GM15510 (cell line): ENCODE data around the gene PTMA.

Source experiments
- POLR2A ChIP-seq: IDR thresholded peaks from 3 replicates; pipeline ENCODE4 v1.6.1; 2011; ENCODE audit warnings: borderline replicate concordance; ENCODE audit not compliant: insufficient read length; ENCODE audit errors: extremely low read depth

PTMA gene

GRCh38 chr2:231745303-231746038 is 37.1 kb downstream of the PTMA start:
- TF ChIP-seq POLR2A = no peak

- TF ChIP-seq POLR2A = no peak
Measured at GRCh38 chr2:231751042-231751815, 42.9 kb downstream of the PTMA start.

GRCh38 chr2:231752061-231752460 is 43.7 kb downstream of the PTMA start:
- TF ChIP-seq POLR2A = no peak

DNA sequence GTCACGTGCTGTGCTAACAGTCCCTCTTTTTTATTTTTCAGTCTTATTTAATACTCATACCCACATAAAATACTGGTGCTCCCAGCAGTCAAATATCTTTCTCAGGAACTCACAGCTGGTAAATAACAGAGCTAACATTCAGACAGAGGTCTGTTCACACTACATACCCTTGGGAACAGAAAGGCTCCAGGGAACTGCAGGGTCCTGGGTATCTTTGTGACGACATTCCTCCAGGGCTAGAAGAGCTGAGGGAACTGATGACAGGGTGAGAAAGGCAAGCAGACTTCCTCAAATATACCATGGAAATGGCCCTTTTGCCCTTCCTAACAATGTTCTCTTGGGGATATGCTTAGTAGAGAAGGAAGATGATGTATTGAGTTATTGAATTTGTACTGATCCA is 53.4 kb downstream of the PTMA start:
- no peak for TF ChIP-seq POLR2A
